ENCODE measurements around the gene PGBD2.
"Not testable (repeated sequence)": the region's sequence is repeated elsewhere in the genome, so short reads cannot be mapped to it uniquely, and the experiment has no call there.

PGBD2 gene

DNA sequence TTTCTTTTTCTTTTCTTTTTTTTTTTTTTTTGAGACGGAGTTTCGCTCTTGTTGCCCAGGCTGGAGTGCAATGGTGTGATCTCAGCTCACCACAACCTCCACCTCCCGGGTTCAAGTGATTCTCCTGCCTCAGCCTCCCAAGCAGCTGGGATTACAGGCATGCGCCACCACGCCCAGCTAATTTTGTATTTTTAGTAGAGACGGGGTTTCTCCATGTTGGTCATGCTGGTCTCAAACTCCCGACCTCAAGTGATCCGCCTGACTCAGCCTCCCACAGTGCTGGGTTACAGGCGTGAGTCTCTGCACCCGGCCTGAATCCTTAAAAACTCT is 16.2 kb upstream of the PGBD2 start:
- not testable (repeated sequence) for DNase-seq (ENCODE audit: low read depth in 2 of 2, low spot score in 1 of 2)

DNA sequence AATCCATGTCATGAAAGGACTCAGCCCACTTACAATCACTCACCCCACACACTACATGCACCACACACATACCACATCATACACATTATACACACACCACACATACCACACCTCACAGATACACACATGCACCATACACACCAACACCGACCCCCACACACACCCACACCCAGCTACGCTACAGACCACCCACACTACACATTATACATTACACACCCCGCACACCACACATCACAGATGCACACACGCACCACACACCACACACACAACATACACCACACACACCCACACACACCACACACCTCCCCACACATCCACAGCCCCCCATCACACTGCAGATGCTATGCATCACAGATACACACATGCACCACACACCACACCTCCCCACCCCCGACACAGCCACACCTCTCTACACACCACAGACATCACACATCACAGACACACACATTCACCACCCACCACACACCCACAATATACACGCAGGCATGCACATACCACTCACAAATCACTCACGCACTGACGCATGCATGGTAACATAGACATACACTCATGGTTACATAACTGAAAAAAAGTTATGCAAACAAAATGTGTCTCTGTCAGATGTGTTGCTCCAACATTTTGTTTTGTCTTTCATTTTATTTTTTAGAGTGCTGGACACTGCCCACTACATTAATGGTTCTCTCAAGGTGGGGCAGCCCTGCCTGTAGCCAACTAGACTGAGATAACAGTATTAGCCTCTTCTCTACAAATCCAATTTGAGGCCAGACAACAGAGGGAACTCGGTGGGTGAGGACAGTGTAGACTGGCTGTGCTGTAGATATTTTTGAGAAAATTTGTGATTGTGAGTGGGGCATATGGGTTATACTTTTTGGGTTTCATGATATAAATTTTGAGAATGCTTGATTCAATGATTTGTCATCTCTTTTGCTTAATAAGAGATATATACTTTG is 15.2 kb upstream of the PGBD2 start:
- no peak for DNase-seq (ENCODE audit: low read depth in 2 of 2, low spot score in 1 of 2)

DNA sequence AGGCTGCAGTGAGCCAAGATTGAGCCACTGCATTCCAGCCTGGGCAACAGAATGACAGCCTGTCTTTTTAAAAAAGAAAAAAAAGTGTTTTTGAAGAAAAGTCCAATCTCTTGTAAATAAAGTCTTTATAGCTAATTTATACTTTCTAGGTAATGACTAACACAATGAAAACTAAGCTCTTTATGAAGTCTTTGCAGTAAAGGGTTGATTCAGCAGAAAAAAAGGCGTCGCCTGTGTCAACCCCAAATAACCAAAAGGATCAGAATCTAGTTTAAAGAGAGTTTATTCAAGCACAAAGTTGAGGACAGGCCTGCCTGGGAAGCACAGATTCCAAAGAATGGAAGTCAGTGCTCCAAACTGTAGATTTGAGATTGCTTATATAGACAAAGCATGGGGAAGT is 14.3 kb upstream of the PGBD2 start:
- no peak for DNase-seq (ENCODE audit: low read depth in 2 of 2, low spot score in 1 of 2)

GRCh38 chr1:248892590-248892989 is 13.4 kb upstream of the PGBD2 start:
- no peak for DNase-seq (ENCODE audit: low read depth in 2 of 2, low spot score in 1 of 2)

DNA sequence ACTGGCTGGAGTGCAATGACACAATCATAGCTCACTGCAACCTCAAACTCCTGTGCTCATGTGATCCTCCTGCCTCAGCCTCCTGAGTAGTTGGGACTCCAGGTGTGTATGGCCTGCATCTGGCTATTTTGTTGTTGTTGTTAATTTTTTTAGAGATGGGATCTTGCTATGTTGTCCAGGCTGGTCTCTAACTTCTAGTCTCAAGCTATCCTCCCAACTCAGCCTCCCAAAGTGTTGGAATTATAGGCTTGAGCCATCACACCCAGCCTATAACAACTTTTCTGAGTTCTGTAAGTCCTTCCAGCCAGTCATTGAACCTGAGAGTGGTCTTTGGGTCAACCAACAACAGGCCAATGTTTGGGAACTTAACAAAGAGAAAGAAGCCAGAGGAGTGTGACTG is 11.2 kb upstream of the PGBD2 start:
- DNase-seq (ENCODE audit: low read depth in 2 of 2, low spot score in 1 of 2) = no peak

- no peak for DNase-seq (ENCODE audit: low read depth in 2 of 2, low spot score in 1 of 2)
These were observed 8.4 kb upstream of the PGBD2 start for GRCh38 chr1:248897412-248898337.

DNA sequence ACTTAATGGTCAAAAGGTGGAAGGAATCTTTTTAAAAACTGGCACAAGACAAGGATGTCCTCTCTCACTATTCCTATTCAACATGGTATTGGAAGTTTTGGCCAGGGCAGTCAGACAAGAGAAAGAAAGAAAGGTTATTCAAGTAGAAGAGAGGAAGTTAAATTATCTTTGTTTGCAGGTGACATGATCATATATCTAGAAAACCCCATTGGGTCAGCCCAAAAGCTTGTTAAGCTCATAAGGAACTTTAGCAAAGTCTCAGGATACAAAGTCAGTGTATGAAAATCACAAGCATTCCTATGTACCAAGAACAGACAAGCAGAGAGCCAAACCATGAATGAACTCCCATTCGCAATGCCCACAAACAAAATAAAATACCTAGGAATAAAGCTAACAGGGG is 5.4 kb upstream of the PGBD2 start:
- DNase-seq (ENCODE audit: low read depth in 2 of 2, low spot score in 1 of 2) = no peak

DNA sequence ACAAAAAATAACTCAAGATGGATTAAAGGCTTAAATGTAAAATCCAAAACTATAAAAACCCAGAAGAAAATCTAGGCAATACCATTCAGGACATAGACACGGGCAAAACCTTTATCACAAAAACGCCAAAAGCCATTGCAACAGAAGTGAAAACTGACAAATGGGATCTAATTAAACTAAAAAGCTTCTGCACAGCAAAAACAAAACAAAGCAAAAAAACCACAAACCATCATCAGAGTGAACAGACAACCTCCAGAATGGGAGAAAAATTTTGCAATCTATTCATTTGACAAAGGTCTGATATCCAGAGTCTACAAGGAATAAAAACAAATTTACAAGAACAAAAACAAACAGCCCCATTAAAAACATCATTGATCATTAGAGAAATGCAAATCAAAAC is 4.5 kb upstream of the PGBD2 start:
- no peak for DNase-seq (ENCODE audit: low read depth in 2 of 2, low spot score in 1 of 2)

- DNase-seq (ENCODE audit: low read depth in 2 of 2, low spot score in 1 of 2) = no peak
These were observed 1.4 kb upstream of the PGBD2 start for GRCh38 chr1:248904437-248905216.

GRCh38 chr1:248905662-248906008 is 400 bp upstream of the PGBD2 start:
- no peak for DNase-seq (ENCODE audit: low read depth in 2 of 2, low spot score in 1 of 2)

DNA sequence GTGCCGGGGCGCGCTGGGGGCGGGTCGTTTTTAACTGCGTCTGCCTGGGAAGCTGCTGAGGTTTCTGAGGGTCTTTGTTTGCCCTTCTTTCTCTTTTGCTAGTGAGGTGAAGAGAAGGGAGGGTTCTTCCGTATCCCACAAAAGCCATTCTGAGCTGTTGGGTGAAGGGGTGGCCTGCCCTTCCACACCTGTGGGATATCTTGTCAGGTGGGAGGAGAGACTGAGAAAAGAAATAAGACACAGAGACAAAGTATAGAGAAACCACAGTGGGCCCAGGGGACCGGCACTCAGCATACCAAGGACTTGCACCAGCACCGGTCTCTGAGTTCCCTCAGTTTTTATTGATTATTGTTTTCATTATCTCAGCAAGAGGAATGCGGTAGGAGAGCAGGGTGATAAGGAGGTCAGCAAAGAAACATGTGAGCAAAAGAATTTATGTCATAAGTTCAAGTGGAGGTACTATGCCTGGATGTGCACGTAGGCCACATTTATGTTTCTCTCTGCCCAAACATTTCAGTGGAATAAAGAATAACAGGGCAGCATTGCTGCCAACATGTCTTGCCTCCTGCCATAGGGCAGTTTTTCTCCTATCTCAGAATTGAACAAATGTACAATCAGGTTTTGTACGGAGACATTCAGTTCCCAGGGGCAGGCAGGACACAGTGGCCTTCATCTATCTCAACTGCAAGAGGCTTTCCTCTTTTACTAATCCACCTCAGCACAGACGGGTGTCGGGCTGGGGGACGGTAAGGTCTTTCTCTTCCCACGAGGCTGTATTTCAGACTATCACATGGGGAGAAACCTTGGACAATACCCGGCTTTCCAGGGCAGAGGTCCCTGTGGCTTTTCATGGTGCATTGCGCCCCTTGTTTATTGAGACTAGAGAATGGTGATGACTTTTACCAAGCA is 972 bp downstream of the PGBD2 start:
- DNase-seq (ENCODE audit: low read depth in 2 of 2, low spot score in 1 of 2) = no peak

- DNase-seq (ENCODE audit: low read depth in 2 of 2, low spot score in 1 of 2) = no peak
These were observed 4.7 kb downstream of the PGBD2 start for GRCh38 chr1:248910761-248911160.

- DNase-seq (ENCODE audit: low read depth in 2 of 2, low spot score in 1 of 2) = no peak
These were observed 7.9 kb downstream of the PGBD2 start for GRCh38 chr1:248913933-248914332.

GRCh38 chr1:248914796-248915381 is 8.9 kb downstream of the PGBD2 start:
- DNase-seq (ENCODE audit: low read depth in 2 of 2, low spot score in 1 of 2) = no peak

DNA sequence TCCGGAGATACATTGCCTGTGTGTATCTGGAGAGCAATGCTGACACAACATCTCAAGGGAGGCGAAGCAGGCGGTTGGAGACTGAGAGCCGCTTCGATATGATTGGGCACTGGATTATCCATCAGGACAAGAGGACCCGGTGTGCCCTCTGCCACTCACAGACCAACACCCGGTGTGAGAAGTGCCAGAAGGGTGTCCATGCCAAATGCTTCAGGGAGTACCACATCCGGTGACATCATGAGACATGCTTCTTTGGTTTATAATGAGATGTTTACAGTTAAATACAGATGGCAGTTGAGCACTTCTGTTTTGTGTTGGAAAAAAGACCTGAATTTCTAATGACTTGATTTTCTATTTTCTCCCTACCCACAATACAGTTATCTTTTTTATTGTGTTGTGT is 12.1 kb downstream of the PGBD2 start:
- no peak for DNase-seq (ENCODE audit: low read depth in 2 of 2, low spot score in 1 of 2)

- no peak for DNase-seq (ENCODE audit: low read depth in 2 of 2, low spot score in 1 of 2)
These were observed 17.6 kb downstream of the PGBD2 start for GRCh38 chr1:248923352-248924338.

GRCh38 chr1:248924696-248925532 is 18.9 kb downstream of the PGBD2 start:
- DNase-seq (ENCODE audit: low read depth in 2 of 2, low spot score in 1 of 2) = no peak

- not testable (repeated sequence) for DNase-seq (ENCODE audit: low read depth in 2 of 2, low spot score in 1 of 2)
These were observed 19.8 kb downstream of the PGBD2 start for GRCh38 chr1:248925859-248926258.
